ENCODE results near the gene CCDC192. TPM values are rescaled to one million over a fixed set of nuclear protein-coding genes. Genes with fewer than 3 reads are reported as not detected.

Gene CCDC192
- total RNA-seq, 4 donors from 2014 or later: 0.33 to 1.7 (median 1.1) TPM

GRCh38 chr5:127967323-127967982 is 264.3 kb downstream of the CCDC192 start:
- Histone ChIP-seq H3K36me3 (peaks cover 0 to 10% (median 3%) of the 10 kb centered on the region in 4 donors), H3K27me3 (no peaks in the 10 kb centered on the region)
- intact Hi-C loops (cut with DNase I): no loop called here

GRCh38 chr5:127967983-127968592 is 264.9 kb downstream of the CCDC192 start:
- intact Hi-C loops (cut with DNase I): no loop called here
- H3K27me3 ChIP-seq: no peaks in the 10 kb centered on the region
- 93% methylated on average over 1 of the region's 1 CpG for WGBS
- H3K4me1 ChIP-seq: peaks cover 0 to 13% (median 3%) of the 10 kb centered on the region in 4 donors
- H3K9me3 ChIP-seq: no peaks in the 10 kb centered on the region
- H3K36me3 ChIP-seq: peaks cover 0 to 10% (median 3%) of the 10 kb centered on the region in 4 donors
- no peak for DNase-seq (ENCODE audit: extremely low spot score)
- TF ChIP-seq EP300 (IDR thresholded peaks at IDR 0.05): no peak
- no peak for TF ChIP-seq POLR2A (IDR thresholded peaks at IDR 0.05; ENCODE audit: low read depth)
- no peak for TF ChIP-seq CTCF (IDR thresholded peaks at IDR 0.05)
- no peak for TF ChIP-seq POLR2AphosphoS5 (IDR thresholded peaks at IDR 0.05)
- H3K27ac ChIP-seq (replicated peaks in 1 of 4): no peak overlapping the region
- no peak overlapping the region for H3K4me3 ChIP-seq

More at GRCh38 chr5:127967323-127967982, 264.3 kb downstream of the CCDC192 start:
- Histone ChIP-seq H3K27ac (replicated peaks in 1 of 4) (no peak overlapping the region), H3K9me3 (no peaks in the 10 kb centered on the region), H3K4me3 (no peak overlapping the region), H3K4me1 (peaks cover 0 to 13% (median 3%) of the 10 kb centered on the region in 4 donors)
- no peak for TF ChIP-seq POLR2AphosphoS5 (IDR thresholded peaks at IDR 0.05)
- TF ChIP-seq EP300 (IDR thresholded peaks at IDR 0.05): no peak
- no peak for TF ChIP-seq CTCF (IDR thresholded peaks at IDR 0.05)
- no peak for TF ChIP-seq POLR2A (IDR thresholded peaks at IDR 0.05; ENCODE audit: low read depth)
- 86% methylated on average over 3 of the region's 3 CpGs for WGBS
- no peak for DNase-seq (ENCODE audit: extremely low spot score)

GRCh38 chr5:127969002-127969401 is 265.8 kb downstream of the CCDC192 start:
- Histone ChIP-seq H3K27me3 (no peaks in the 10 kb centered on the region), H3K36me3 (peaks cover 0 to 10% (median 3%) of the 10 kb centered on the region in 4 donors), H3K4me1 (peaks cover 0 to 13% (median 3%) of the 10 kb centered on the region in 4 donors), H3K4me3 (no peak overlapping the region), H3K9me3 (no peaks in the 10 kb centered on the region), H3K27ac (replicated peaks in 1 of 4) (no peak overlapping the region)
- intact Hi-C loops (cut with DNase I): no loop called here
- DNase-seq (ENCODE audit: extremely low spot score): no peak
- 83% methylated on average over 3 of the region's 3 CpGs for WGBS
- TF ChIP-seq EP300 (IDR thresholded peaks at IDR 0.05): no peak
- no peak for TF ChIP-seq POLR2AphosphoS5 (IDR thresholded peaks at IDR 0.05)
- TF ChIP-seq POLR2A (IDR thresholded peaks at IDR 0.05; ENCODE audit: low read depth): no peak
- no peak for TF ChIP-seq CTCF (IDR thresholded peaks at IDR 0.05)

- no peaks in the 10 kb centered on the region for H3K27me3 ChIP-seq
- no peak for TF ChIP-seq POLR2A (IDR thresholded peaks at IDR 0.05; ENCODE audit: low read depth)
- no peak for TF ChIP-seq POLR2AphosphoS5 (IDR thresholded peaks at IDR 0.05)
- TF ChIP-seq EP300 (IDR thresholded peaks at IDR 0.05): no peak
- no peak for TF ChIP-seq CTCF (IDR thresholded peaks at IDR 0.05)
- DNase-seq (ENCODE audit: extremely low spot score): no peak
- peaks cover 0 to 10% (median 3%) of the 10 kb centered on the region in 4 donors for H3K36me3 ChIP-seq
- H3K9me3 ChIP-seq: no peaks in the 10 kb centered on the region
- H3K4me1 ChIP-seq: peaks cover 0 to 13% (median 3%) of the 10 kb centered on the region in 4 donors
- H3K27ac ChIP-seq (replicated peaks in 1 of 4): no peak overlapping the region
- no peak overlapping the region for H3K4me3 ChIP-seq
- intact Hi-C loops (cut with DNase I): no loop called here
Observed at GRCh38 chr5:127969651-127970050, 266.5 kb downstream of the CCDC192 start.

Measured in esophagus muscularis mucosa (tissue), 4 donors.